Measurements from ENCODE around the gene GALNT12.

DNA sequence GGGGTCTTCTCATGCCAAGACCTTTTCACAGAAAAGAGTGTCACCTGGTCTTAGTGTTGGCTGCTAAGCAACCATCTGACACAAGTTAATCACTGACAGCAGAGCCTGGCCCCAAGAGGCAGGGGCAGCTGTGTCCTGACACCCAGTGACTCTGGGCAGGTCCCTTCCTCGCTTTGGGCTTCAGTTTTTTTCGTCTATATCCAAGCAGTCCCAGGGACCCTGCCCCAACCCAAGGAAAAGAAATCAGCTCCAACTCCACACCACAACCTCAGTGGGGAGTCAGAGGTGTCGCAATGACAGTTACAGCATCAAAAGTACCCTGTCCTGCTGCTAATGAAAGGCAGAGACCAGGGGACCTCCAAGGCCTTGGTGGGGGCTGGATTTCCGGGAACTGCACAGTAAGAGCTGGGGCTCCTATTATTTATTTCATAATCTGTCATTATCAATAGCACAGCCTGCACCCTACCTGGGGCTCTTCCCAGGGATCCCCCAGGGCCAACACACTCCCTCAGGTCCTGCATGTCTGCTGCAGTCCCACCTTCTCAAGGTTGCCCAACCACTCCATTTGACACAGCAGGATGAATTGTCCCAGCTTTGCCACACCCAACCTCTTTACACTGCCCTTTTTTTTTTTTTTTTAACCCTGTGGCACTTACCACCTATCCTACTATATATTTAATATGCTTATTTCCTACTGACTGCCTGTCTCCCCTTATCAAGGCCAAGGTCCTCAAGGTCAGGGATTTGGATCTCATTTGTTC lies 20.5 kb upstream of the GALNT12 start:
- TF ChIP-seq POLR2A (IDR thresholded peaks at IDR 0.05; ENCODE audit: low read length) (no peak), GATA1 (IDR thresholded peaks at IDR 0.05; ENCODE audit: low read depth, low read length) (no peak)
